GM12878 (cell line): ENCODE measurements around the gene UGT3A2.

Experiments used
- BCL11A ChIP-seq: IDR thresholded peaks from 2 replicates; pipeline ENCODE4 v1.6.1; 2011; ENCODE audit warnings: low read depth, low read length
- CHD2 ChIP-seq: IDR thresholded peaks from 2 replicates; pipeline ENCODE4 v1.6.1; 2011; ENCODE audit warnings: low read depth, low read length, improper control_type of control experiment, borderline replicate concordance
- NFYB ChIP-seq: IDR thresholded peaks from 2 replicates; pipeline ENCODE4 v1.6.1; 2011; ENCODE audit warnings: low read depth, mild to moderate bottlenecking, low read length, improper control_type of control experiment, moderate library complexity; ENCODE audit not compliant: insufficient read depth
- TF ChIP-seq, protein P1 (sequence below), 3 experiments: IDR thresholded peaks in 2 of 3; conservative IDR thresholded peaks in 1 of 3; 2 replicates each; pipeline ENCODE4 v1.5.1; 2011; ENCODE audit warnings: low read depth in 3 of 3, low read length in 3 of 3, mild to moderate bottlenecking in 3 of 3, control low read depth in 2 of 3, moderate library complexity in 2 of 3, inconsistent platforms in 1 of 3, mixed read lengths in 1 of 3; ENCODE audit not compliant: control insufficient read depth in 2 of 3, insufficient read depth in 1 of 3; ENCODE audit errors: extremely low read depth in 1 of 3

DNA sequence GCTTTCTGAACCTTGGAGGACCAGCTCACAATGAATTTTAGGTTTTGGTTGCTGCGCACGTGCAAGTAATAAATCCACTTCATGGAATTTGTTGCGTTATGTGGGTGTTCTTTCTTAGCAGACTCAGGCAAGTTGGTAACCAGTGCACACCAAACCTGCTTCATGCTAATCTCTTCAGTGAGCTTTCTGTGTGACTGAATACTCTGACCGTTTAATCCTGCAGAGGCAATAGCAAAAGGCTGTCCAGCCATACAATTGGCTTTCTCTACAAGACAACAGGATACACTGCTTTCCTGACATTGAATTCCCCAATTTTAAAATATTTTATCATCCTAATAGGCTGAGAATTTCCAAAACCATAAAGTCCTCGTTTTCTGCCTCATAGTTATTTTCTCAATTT, 10.3 kb downstream of the UGT3A2 start:
- TF ChIP-seq, protein P1, sequence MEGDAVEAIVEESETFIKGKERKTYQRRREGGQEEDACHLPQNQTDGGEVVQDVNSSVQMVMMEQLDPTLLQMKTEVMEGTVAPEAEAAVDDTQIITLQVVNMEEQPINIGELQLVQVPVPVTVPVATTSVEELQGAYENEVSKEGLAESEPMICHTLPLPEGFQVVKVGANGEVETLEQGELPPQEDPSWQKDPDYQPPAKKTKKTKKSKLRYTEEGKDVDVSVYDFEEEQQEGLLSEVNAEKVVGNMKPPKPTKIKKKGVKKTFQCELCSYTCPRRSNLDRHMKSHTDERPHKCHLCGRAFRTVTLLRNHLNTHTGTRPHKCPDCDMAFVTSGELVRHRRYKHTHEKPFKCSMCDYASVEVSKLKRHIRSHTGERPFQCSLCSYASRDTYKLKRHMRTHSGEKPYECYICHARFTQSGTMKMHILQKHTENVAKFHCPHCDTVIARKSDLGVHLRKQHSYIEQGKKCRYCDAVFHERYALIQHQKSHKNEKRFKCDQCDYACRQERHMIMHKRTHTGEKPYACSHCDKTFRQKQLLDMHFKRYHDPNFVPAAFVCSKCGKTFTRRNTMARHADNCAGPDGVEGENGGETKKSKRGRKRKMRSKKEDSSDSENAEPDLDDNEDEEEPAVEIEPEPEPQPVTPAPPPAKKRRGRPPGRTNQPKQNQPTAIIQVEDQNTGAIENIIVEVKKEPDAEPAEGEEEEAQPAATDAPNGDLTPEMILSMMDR (IDR thresholded peaks at IDR 0.05 in 2 of 3, conservative IDR thresholded peaks at IDR 0.05 in 1 of 3; ENCODE audit: control insufficient read depth in 2 of 3, extremely low read depth in 1 of 3, insufficient read depth in 1 of 3, low read depth in 3 of 3, low read length in 3 of 3), result no peak
- TF ChIP-seq NFYB (no peak), CHD2 (no peak), BCL11A (no peak)
